Measurements from ENCODE around the gene MBLAC1. TPM values are rescaled to one million over a fixed set of nuclear protein-coding genes. Genes with fewer than 3 reads are reported as not detected.

The MBLAC1 gene
- total RNA-seq, 3 donors from 2014 or later = 2.5 to 4.9 (median 3.2) TPM

DNA sequence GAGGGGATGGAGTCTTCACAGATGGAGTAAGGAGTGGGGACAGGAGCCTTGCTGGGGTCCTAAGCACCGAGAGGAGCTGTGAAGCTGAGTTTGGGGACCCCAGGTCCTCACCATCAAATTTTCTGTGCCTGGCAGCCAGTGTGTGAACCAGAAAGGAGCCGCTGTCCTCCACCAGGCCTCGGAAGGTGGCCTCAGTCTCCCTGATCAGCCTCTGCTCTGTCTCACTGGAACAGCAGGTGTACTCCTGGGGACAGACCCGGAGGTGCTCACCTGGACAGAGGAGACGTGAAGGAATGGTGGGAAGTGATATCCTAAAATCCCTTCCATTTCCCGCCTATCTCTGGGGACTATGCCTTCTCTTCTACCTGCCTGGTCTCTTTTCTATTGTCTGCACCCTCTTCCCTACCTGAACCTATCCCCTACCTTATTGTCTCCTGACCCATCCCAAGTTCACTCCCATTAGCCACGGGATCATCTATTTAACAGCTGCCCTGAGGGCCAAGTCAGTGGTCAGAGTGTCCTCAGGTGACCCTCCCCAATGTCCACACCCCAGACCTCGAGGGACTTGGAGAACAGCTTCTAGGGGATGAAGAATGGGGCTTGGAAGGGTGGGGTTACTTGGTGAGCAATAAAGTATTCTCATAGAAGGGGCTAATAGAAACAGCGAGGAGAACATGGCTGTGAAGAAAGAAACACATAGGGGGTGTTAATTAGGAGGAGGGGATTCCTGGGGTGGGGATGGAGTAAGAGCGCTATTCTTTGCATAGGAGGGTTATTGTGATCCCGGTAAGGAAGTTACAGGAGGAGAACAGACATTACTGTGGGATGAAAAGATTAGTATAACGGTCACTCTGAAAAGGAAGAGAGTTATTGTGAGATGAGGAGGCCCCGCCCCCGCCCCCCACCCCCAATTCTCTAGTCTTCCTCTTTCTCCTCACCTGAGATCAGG, 49.6 kb downstream of the MBLAC1 start:
- Histone ChIP-seq H3K9me3 (no peaks in the 10 kb centered on the region), H3K4me1 (ENCODE audit: low read depth) (peaks cover 3% of the 10 kb centered on the region), H3K36me3 (ENCODE audit: low read depth) (no peaks in the 10 kb centered on the region), H3K4me3 (no peak overlapping the region)
- intact Hi-C loops (cut with DNase I, micrococcal nuclease) = no loop called here
- DNase-seq = no peak
- no peak for TF ChIP-seq CTCF (IDR thresholded peaks at IDR 0.05)
- ATAC-seq = no peak

DNA sequence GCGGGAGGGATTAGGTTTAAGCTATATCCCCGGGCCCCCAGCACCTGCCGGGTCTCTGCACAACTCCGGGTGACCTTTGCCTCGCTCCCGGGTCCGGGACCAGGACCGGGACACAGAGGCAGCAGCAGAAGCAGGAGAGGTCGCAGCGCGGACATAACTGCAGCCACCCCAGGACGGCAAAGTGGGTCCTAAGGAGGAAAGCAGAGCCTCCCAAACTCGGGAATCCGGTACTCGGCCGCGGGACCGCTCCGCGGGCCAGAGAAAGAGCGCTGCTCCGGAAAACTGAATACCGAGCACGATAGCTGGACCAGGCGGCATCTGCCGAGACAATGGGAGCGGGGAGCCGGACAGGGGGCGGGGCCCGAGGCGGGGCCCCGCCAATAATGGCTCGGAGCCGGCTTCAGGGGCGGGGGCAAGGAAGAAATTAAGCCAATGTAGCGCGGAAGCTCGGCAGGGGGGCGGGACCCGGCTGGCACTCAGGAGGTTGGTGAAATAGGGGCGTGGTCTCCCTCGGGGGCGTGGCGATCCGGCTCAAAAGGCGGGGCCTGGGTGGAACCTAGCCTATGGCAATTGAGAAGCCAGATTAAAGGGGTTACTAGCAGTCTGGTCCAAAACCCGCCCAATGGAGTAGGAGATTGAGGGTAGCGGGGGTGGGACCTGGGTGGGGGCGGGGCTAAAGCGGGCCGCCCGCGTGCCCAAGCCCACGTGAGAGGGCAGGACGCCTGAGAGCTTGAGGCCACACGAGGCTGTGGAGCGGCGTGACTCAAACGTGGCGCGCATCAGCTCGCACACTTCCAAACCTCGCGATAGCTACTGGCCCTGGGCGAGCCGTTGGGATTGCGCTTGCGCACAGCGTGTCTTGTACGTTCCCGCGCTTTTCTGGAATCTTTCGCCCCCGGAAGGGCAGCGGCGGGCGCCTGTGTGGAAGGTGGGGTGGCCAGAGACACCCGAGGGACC, 50.6 kb downstream of the MBLAC1 start, which contains the start of the genes GPC2 and STAG3:
TSS of gene GPC2 (minus strand) at position 337 of the 957 bp plus-strand sequence. CDS start at position 155, 182 bp downstream.
TSS of gene STAG3 (plus strand) at position 874 of the 957 bp plus-strand sequence. CDS start 2,639 bp downstream, outside the sequence.
- Histone ChIP-seq H3K4me3 (no peak within 1 kb of the TSS), H3K4me1 (ENCODE audit: low read depth) (no peaks in the 10 kb centered on the region), H3K36me3 (ENCODE audit: low read depth) (no peaks in the 10 kb centered on the region), H3K9me3 (no peaks in the 10 kb centered on the region)
- intact Hi-C loops (cut with DNase I, micrococcal nuclease) = no loop called here
- ATAC-seq = peak; percentile 99
- peak; percentile 97 to 98 (median 98) for DNase-seq
- no peak for TF ChIP-seq CTCF (IDR thresholded peaks at IDR 0.05)

Small RNA genes lying within 50 kb of the gene (microRNA-seq; reads per million reads assigned to microRNA genes)
- gene MIR106B (1,647 reads per million, percentile 85 among the genes with 10 or more reads in this experiment), gene MIR25 (489 reads per million, percentile 78 among the genes with 10 or more reads in this experiment), gene MIR4658 (not detected), gene MIR93 (3,312 reads per million, percentile 90 among the genes with 10 or more reads in this experiment)

Other genes starting within 250 kb of the MBLAC1 start
- gene OR2AE1, start 249.9 kb upstream of the MBLAC1 start, total RNA-seq = under 1 TPM in 1 of 3 donors, not detected in 2; 0.47 TPM
- 10 to 100 TPM; 22.2 to 29.2 (median 25.2) TPM for gene TRIM4, start 207.4 kb upstream of the MBLAC1 start, total RNA-seq
- not detected for gene GJC3, start 197.3 kb upstream of the MBLAC1 start, total RNA-seq
- 1 to 10 TPM; 3.8 to 7.9 (median 6.0) TPM for gene AZGP1, start 150.9 kb upstream of the MBLAC1 start, total RNA-seq
- gene ZKSCAN1, start 111.4 kb upstream of the MBLAC1 start, total RNA-seq = 100 to 1,000 TPM; 105 to 153 (median 129) TPM
- gene ZSCAN21, start 77.2 kb upstream of the MBLAC1 start, total RNA-seq = 10 to 100 TPM in 1 of 3 donors, 1 to 10 TPM in 2; 6.9 to 13.9 (median 7.7) TPM
- 10 to 100 TPM; 32.6 to 46.1 (median 35.8) TPM for gene ZNF3, start 45.2 kb upstream of the MBLAC1 start, total RNA-seq
- 10 to 100 TPM; 61.8 to 98.5 (median 76.1) TPM for gene COPS6, start 38.0 kb upstream of the MBLAC1 start, total RNA-seq
- 10 to 100 TPM; 62.7 to 92.2 (median 65.5) TPM for gene MCM7, start 25.6 kb upstream of the MBLAC1 start, total RNA-seq
- 10 to 100 TPM; 18.0 to 30.9 (median 23.9) TPM for gene AP4M1, start 25.3 kb upstream of the MBLAC1 start, total RNA-seq
- 10 to 100 TPM; 31.6 to 62.5 (median 34.2) TPM for gene TAF6, start 7.6 kb upstream of the MBLAC1 start, total RNA-seq
- gene CNPY4, start 7.3 kb upstream of the MBLAC1 start, total RNA-seq = 10 to 100 TPM in 1 of 3 donors, 1 to 10 TPM in 2; 7.8 to 19.4 (median 8.6) TPM
- 100 to 1,000 TPM; 135 to 221 (median 187) TPM for gene LAMTOR4, start 22.0 kb downstream of the MBLAC1 start, total RNA-seq
- gene TRAPPC14, start 31.8 kb downstream of the MBLAC1 start, total RNA-seq = 10 to 100 TPM; 36.7 to 78.9 (median 49.0) TPM
- gene GAL3ST4, start 41.6 kb downstream of the MBLAC1 start, total RNA-seq = 1 to 10 TPM; 5.4 to 8.0 (median 6.1) TPM
- gene GPC2, start 50.4 kb downstream of the MBLAC1 start, total RNA-seq = 1 to 10 TPM; 3.4 to 6.2 (median 5.1) TPM
- gene STAG3, start 51.0 kb downstream of the MBLAC1 start, total RNA-seq = 1 to 10 TPM; 2.4 to 6.4 (median 2.8) TPM
- gene PVRIG, start 93.0 kb downstream of the MBLAC1 start, total RNA-seq = 1 to 10 TPM in 1 of 3 donors, under 1 TPM in 1, not detected in 1; 0.76 to 1.4 TPM
- not detected for gene SPDYE3, start 180.7 kb downstream of the MBLAC1 start, total RNA-seq
- 10 to 100 TPM; 36.4 to 95.3 (median 54.3) TPM for gene PILRB, start 231.2 kb downstream of the MBLAC1 start, total RNA-seq
- gene PILRA, start 246.5 kb downstream of the MBLAC1 start, total RNA-seq = 10 to 100 TPM in 1 of 3 donors, 1 to 10 TPM in 2; 4.2 to 15.9 (median 7.8) TPM

Data from mucosa of descending colon (tissue), 3 donors.